Lung (tissue), 12 donors: ENCODE results near the gene ARHGEF7. TPM values are rescaled to one million over a fixed set of nuclear protein-coding genes. Genes with fewer than 3 reads are reported as not detected.

Experiments
- ATAC-seq: fragments of 200-7000 bp; cut with Tn5 transposase; one replicate; pipeline ENCODE4 v1.9.1; 2020; ENCODE audit warnings: moderate number of reproducible peaks; ENCODE audit not compliant: insufficient read depth, low FRiP score
- DNase-seq, 3 donors: peaks; one replicate each; pipeline ENCODE4 v3.0.0-alpha.2; 2013 to 2017
- H3K27ac ChIP-seq, 2 donors: one replicate each; pipeline ENCODE4 v1.5.1; 2013; ENCODE audit warnings: mild to moderate bottlenecking in 2 of 2, moderate library complexity in 2 of 2, control low read depth in 1 of 2, inconsistent platforms in 1 of 2, low read depth in 1 of 2, low read length in 1 of 2
- H3K27me3 ChIP-seq, 3 donors: one replicate each; pipeline ENCODE4 v1.5.1; 2013; ENCODE audit warnings: low read length in 2 of 3; ENCODE audit not compliant: control insufficient read depth in 3 of 3, insufficient read depth in 3 of 3
- H3K36me3 ChIP-seq, 4 donors: one replicate each; pipeline ENCODE4 v1.5.1; 2013; ENCODE audit warnings: low read length in 4 of 4, mild to moderate bottlenecking in 1 of 4, moderate library complexity in 1 of 4; ENCODE audit not compliant: control insufficient read depth in 4 of 4, insufficient read depth in 4 of 4
- H3K4me1 ChIP-seq, 5 donors: one replicate each; pipeline ENCODE4 v1.5.1; 2013; ENCODE audit warnings: low read length in 5 of 5, mild to moderate bottlenecking in 2 of 5, moderate library complexity in 1 of 5; ENCODE audit not compliant: control insufficient read depth in 5 of 5, insufficient read depth in 5 of 5
- H3K4me3 ChIP-seq: one replicate; pipeline ENCODE4 v1.5.1; 2013; ENCODE audit warnings: mild to moderate bottlenecking, control low read depth, moderate library complexity
- H3K9ac ChIP-seq, 2 donors: one replicate each; pipeline ENCODE4 v1.5.1; 2013; ENCODE audit warnings: low read length in 2 of 2, control low read depth in 1 of 2; ENCODE audit not compliant: insufficient read depth in 1 of 2
- H3K9me3 ChIP-seq, 4 donors: one replicate each; pipeline ENCODE4 v1.5.1; 2013; ENCODE audit warnings: low read length in 3 of 4, mild to moderate bottlenecking in 1 of 4, moderate library complexity in 1 of 4; ENCODE audit not compliant: control insufficient read depth in 4 of 4, insufficient read depth in 3 of 4
- CTCF ChIP-seq: IDR thresholded peaks from 2 replicates; pipeline ENCODE4 v1.5.1; 2012; ENCODE audit warnings: mild to moderate bottlenecking; ENCODE audit errors: control extremely low read depth, extremely low read depth
- WGBS, 2 donors: extraction: QIAGEN DNeasy Blood & Tissue Kit; methylation state at CpG; one replicate each; pipeline ENCODE4 v1.1.7; 2013; 5-methylcytosine and 5-hydroxymethylcytosine counted together
- polyA plus RNA-seq, 2 donors: library from polyadenylated mRNA; stranded (reverse); fragments of 200-250 nt; gene quantifications; one replicate each; pipeline ENCODE4 v1.2.1, GENCODE V29; 2013
- total RNA-seq, 2 donors: library from RNA; depleted of rRNA in 1 of 2; stranded (reverse); fragments of >200 nt in 1 of 2; gene quantifications; one replicate each; pipeline ENCODE4 v1.2.1, GENCODE V29; 2014 to 2021
- donor health status: control.
- donor health status: control.
- donor health status: Bipolar disorder and iron deficiency.
- donor health status: healthy.
- donor health status: DM: yes; HTN: yes; CAD: no.

ARHGEF7 gene
- total and polyA plus RNA-seq, 4 donors: 20.9 to 143 (median 37.8) TPM

DNA sequence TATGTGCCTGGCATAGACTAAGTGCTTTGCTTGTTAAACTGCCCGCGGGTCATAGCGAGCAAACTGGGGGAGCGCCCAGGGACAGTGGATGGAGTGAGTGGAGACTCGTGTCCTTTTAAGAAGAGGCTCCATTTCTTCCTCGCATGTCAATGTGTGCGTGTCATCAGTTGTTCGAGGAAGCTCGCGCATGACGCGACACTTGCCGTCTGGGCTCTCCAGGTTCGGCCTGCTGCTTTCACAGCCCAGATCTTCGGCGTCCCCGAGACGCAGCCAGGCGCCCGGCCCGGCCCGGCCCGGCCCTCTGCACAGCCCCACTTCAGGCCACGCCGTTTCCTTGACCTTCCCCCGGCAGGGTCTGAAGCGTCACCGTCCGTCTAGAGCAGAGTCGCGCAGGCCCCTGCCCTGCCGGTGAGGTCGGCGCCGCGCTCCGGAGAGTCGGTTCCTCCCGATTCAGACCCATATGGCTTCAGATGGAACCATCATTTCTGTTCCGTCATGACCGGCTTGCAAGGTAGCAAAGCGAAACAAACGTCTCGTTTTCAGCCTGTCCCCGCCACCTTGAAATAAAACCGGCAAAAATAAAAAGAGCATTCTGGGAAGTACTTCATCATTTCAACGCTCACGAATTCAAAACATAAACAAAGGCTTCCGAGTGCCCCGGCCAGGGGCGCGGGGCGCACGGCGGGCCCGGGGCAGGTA lies 599 bp upstream of the ARHGEF7 start:
- Histone ChIP-seq H3K9ac (no peak overlapping the region), H3K36me3 (no peaks in the 10 kb centered on the region), H3K27ac (peak overlapping the region; percentile 41 to 75), H3K4me1 (peaks cover 0 to 4% (median 0%) of the 10 kb centered on the region in 5 donors), H3K9me3 (peaks cover 0 to 4% (median 2%) of the 10 kb centered on the region in 4 donors), H3K4me3 (peak overlapping the region; percentile 48), H3K27me3 (peaks cover 0 to 83% (median 65%) of the 10 kb centered on the region in 3 donors)
- no peak for TF ChIP-seq CTCF
- DNase-seq (peak; percentile 43 to 57 (median 57)), ATAC-seq (peak; percentile 72)
- WGBS, 2 donors: 1 to 2% methylated on average over 54 to 56 of the region's 56 CpGs

DNA sequence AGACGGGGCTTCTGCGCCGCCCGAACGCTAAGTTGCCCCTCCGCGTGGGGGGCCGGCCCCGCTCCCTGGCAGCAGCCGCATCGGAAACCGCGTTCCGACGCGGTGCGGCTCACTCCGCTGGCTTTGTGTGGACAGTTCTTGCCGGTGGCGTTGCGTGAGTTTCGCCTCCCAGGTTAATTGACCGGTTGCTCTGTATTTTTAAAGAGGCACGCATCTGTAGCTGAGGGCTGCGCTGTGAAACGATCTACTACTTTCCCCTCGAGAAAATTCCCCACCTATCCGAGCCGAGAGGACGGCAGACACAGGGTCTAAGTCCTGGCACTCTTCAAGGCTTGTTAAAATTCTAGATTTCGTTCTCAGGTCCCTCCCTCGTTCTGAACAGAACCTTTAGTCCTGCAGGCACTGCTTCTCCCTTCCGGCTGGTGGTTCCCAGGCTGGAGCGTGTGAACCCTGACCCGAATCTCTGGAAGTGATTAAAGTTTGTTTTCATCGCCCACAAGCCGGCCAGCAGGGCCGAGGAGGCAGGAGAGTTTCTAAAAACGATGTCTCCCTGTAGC lies 933 bp downstream of the ARHGEF7 start:
- H3K4me1 ChIP-seq: peaks cover 0 to 4% (median 0%) of the 10 kb centered on the region in 5 donors
- peak overlapping the region; percentile 51 to 59 for H3K27ac ChIP-seq
- ATAC-seq (no peak), DNase-seq (peak; percentile 56 to 64 (median 60))
- 2 to 3% methylated on average over 34 to 39 of the region's 39 CpGs for WGBS, 2 donors
- H3K27me3 ChIP-seq: peaks cover 0 to 77% (median 63%) of the 10 kb centered on the region in 3 donors
- no peak overlapping the region for H3K4me3 ChIP-seq
- H3K9me3 ChIP-seq: peaks cover 0 to 2% (median 0%) of the 10 kb centered on the region in 4 donors
- no peak for TF ChIP-seq CTCF
- no peaks in the 10 kb centered on the region for H3K36me3 ChIP-seq
- no peak overlapping the region for H3K9ac ChIP-seq

DNA sequence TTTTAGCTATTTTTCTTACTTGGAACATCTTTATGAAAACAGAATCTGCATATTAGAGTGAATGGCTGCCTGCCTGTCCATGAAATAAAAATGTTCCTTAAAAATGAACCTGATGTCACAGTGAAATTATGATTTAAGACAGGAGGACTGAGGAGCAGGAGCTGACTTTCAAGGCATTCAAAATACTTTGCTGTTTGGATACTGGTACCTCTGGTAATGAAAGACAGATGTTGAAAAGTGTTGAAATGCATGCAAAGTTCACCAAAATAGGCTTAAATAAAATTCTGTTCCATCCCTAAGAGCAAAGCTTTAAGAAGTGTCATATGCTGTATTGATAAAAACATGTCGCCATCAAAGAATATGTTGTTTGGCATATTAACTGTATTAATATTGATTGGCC lies 1.7 kb downstream of the ARHGEF7 start:
- DNase-seq (peak in 1 of 3 donors; percentile 14), ATAC-seq (no peak)
- H3K36me3 ChIP-seq: no peaks in the 10 kb centered on the region
- H3K9ac ChIP-seq: no peak overlapping the region
- H3K4me3 ChIP-seq: no peak overlapping the region
- no peak overlapping the region for H3K27ac ChIP-seq
- TF ChIP-seq CTCF: no peak
- peaks cover 0 to 4% (median 0%) of the 10 kb centered on the region in 5 donors for H3K4me1 ChIP-seq
- 94% methylated on average over 1 of the region's 1 CpG for WGBS, 2 donors
- H3K27me3 ChIP-seq: peaks cover 0 to 74% (median 58%) of the 10 kb centered on the region in 3 donors
- H3K9me3 ChIP-seq: no peaks in the 10 kb centered on the region
